ENCODE measurements around the gene APLNR. TPM values are rescaled to one million over a fixed set of nuclear protein-coding genes. Genes with fewer than 3 reads are reported as not detected.

APLNR gene
- total RNA-seq, 2 experiments from 2014 or later = not detected

DNA sequence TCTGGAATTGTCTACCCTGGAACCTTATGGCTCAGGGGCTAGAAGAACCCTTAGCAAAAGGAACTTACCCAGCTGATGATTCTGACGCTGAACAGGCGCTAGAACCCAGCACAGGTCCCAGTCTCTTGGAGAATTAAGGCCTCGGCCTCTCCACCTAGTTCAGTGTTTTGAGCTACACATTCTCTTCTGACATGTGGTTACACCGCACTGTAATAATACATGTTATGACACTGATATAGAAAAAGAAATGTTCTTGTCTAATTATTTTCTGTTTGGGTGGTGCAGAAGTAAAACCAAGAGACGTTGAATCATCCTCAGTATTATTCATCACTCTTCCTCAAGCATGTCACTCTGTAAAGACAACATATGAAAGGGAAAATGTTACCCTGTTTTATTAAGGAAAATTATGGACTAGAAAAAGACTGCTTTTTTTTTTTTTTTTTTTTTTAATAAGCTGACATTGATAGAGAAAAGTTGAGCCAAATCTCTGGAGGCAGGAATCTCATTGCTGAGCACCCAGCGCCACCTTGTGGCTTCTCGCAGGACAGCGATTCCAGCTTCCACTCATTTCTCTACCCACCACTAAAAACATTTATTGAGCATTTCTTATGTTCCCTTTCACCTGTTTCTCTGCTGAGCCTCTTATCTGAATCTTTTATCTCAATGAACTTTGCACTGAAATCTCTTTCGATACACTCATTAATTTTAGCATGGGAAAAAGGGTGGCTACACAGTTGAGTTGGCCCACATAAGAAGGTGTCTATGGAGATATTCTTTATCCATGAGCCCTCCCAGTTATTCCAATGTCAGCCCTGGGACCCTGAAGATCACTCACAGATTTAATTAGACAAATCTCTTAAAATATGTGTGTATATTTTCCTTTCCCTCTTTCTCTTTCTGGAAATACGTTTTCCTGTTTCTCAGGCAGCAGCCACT lies 12.6 kb upstream of the APLNR start:
- H3K79me2 ChIP-seq (ENCODE audit: insufficient read depth, low read depth, low read length) = no peaks in the 10 kb centered on the region
- H3K4me3 ChIP-seq (ENCODE audit: low read depth, low read length, poor library complexity, severe bottlenecking) = no peak overlapping the region
- no peaks in the 10 kb centered on the region for H3K9me2 ChIP-seq (ENCODE audit: insufficient read depth, low read length)
- ChIA-PET POLR2A (interaction anchor here (0.6 to 1.1 kb wide), 4 partner anchors 109 to 453 kb away, joined by 3 to 6 read pairs (median 4); no protein-coding TSS in a partner anchor), CTCF (ENCODE audit: unreplicated experiment) (interaction anchor here (1.1 to 1.4 kb wide), 2 partner anchors 10 to 38 kb away, joined by 4 to 5 read pairs; no protein-coding TSS in a partner anchor)
- BruUV-seq (replicated peaks) = no TSS peak
- H2AFZ ChIP-seq (ENCODE audit: low read length) = no peak overlapping the region
- intact Hi-C loops (cut with micrococcal nuclease; ENCODE audit: unreplicated experiment) = loop anchor here (1.0 to 10.0 kb wide), 4 partner anchors 133 to 1305 kb away; no protein-coding TSS in a partner anchor
- H3K27ac ChIP-seq (ENCODE audit: low read depth, low read length, poor library complexity, severe bottlenecking) = no peak overlapping the region
- H3K9me3 ChIP-seq (ENCODE audit: low read length) = no peaks in the 10 kb centered on the region
- TF ChIP-seq EZH2phosphoT487 (IDR thresholded peaks at IDR 0.05; ENCODE audit: borderline replicate concordance, low read depth, low read length) = no peak
- TF ChIP-seq, protein P1, sequence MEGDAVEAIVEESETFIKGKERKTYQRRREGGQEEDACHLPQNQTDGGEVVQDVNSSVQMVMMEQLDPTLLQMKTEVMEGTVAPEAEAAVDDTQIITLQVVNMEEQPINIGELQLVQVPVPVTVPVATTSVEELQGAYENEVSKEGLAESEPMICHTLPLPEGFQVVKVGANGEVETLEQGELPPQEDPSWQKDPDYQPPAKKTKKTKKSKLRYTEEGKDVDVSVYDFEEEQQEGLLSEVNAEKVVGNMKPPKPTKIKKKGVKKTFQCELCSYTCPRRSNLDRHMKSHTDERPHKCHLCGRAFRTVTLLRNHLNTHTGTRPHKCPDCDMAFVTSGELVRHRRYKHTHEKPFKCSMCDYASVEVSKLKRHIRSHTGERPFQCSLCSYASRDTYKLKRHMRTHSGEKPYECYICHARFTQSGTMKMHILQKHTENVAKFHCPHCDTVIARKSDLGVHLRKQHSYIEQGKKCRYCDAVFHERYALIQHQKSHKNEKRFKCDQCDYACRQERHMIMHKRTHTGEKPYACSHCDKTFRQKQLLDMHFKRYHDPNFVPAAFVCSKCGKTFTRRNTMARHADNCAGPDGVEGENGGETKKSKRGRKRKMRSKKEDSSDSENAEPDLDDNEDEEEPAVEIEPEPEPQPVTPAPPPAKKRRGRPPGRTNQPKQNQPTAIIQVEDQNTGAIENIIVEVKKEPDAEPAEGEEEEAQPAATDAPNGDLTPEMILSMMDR (conservative IDR thresholded peaks at IDR 0.05; ENCODE audit: low read length) = peak; percentile 88
- no peaks in the 10 kb centered on the region for H4K20me1 ChIP-seq (ENCODE audit: insufficient read depth, low read length)
- H3K4me2 ChIP-seq (ENCODE audit: low read length) = no peak overlapping the region
- peak; percentile 59 for DNase-seq (ENCODE audit: low spot score)
- peaks cover 6% of the 10 kb centered on the region for H3K4me1 ChIP-seq (ENCODE audit: insufficient read depth, low read length, poor library complexity, severe bottlenecking)
- no peaks in the 10 kb centered on the region for H3K36me3 ChIP-seq (ENCODE audit: insufficient read depth, low read length)

DNA sequence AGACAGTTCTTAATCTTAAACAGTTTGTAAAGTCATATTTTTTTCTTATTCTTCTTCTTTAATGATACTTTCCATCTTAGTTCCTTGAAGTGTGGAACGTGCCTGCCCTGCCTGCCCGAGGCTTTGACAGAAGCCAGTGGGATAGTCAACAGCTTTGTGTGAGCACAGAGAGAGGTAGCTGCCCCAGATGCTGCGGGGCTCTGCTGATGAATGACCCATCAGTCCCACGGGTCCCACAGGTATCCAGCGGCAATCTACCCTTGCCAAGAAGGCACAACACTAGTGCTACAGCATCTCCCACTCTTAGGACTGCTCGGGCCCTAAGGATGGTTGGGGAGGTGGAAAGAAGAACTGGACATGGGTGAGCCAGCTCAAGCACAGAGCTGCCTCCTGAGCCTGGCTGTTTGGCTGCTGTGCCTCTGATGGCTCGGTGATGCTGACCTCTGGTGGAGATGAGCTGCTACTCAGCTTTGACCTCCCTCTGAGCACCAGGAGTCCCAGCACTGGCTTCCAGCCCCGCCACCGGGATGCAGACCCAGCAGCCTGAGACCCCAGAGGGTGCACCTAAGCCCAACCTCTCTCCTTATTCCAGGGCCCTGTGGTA lies 11.8 kb upstream of the APLNR start:
- no peak for TF ChIP-seq EZH2phosphoT487 (IDR thresholded peaks at IDR 0.05; ENCODE audit: borderline replicate concordance, low read depth, low read length)
- H3K9me3 ChIP-seq (ENCODE audit: low read length) = no peaks in the 10 kb centered on the region
- CTCF ChIA-PET (ENCODE audit: unreplicated experiment) = interaction anchor here (1.0 to 1.4 kb wide), 3 partner anchors 9 to 406 kb away, joined by 3 to 5 read pairs (median 4); no protein-coding TSS in a partner anchor
- POLR2A ChIA-PET = interaction anchor here (0.7 to 1.1 kb wide), 2 partner anchors 166 to 452 kb away, joined by 4 to 6 read pairs; no protein-coding TSS in a partner anchor
- H3K4me2 ChIP-seq (ENCODE audit: low read length) = no peak overlapping the region
- H3K36me3 ChIP-seq (ENCODE audit: insufficient read depth, low read length) = no peaks in the 10 kb centered on the region
- H2AFZ ChIP-seq (ENCODE audit: low read length) = no peak overlapping the region
- H3K27ac ChIP-seq (ENCODE audit: low read depth, low read length, poor library complexity, severe bottlenecking) = no peak overlapping the region
- peaks cover 8% of the 10 kb centered on the region for H3K4me1 ChIP-seq (ENCODE audit: insufficient read depth, low read length, poor library complexity, severe bottlenecking)
- DNase-seq (ENCODE audit: low spot score) = peak; percentile 49
- BruUV-seq (replicated peaks) = no TSS peak
- no peaks in the 10 kb centered on the region for H4K20me1 ChIP-seq (ENCODE audit: insufficient read depth, low read length)
- intact Hi-C loops (cut with micrococcal nuclease; ENCODE audit: unreplicated experiment) = loop anchor here (1.0 to 10.0 kb wide), 4 partner anchors 133 to 1304 kb away; no protein-coding TSS in a partner anchor
- H3K79me2 ChIP-seq (ENCODE audit: insufficient read depth, low read depth, low read length) = no peaks in the 10 kb centered on the region
- H3K9me2 ChIP-seq (ENCODE audit: insufficient read depth, low read length) = no peaks in the 10 kb centered on the region
- H3K4me3 ChIP-seq (ENCODE audit: low read depth, low read length, poor library complexity, severe bottlenecking) = no peak overlapping the region

DNA sequence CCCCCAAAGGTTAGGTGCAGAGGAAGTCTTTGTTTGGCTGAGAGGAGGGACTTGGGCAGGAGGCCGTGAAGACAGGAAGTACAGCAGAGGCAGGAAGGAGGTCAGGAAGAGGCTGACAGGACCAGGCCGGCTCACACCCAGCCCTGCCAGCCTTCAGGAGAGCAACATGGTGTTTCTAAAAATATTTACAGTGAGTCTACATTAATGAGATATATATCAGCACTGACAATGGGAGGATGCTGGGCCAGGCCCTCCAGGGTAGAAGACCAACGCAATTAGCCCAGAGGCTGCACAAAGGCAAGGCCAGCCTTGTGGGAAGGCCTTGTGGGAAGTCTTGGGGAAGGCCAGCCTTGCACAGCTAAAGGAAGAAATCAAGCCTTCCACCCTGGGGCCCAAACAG lies 7.9 kb upstream of the APLNR start:
- Histone ChIP-seq H3K4me2 (ENCODE audit: low read length) (0 out of 2 replicates have a peak overlapping the region, but pooled peaks have one; percentile 21), H3K9me3 (ENCODE audit: low read length) (no peaks in the 10 kb centered on the region), H3K4me3 (ENCODE audit: low read depth, low read length, poor library complexity, severe bottlenecking) (no peak overlapping the region), H3K4me1 (ENCODE audit: insufficient read depth, low read length, poor library complexity, severe bottlenecking) (peaks cover 8% of the 10 kb centered on the region), H3K27ac (ENCODE audit: low read depth, low read length, poor library complexity, severe bottlenecking) (no peak overlapping the region), H2AFZ (ENCODE audit: low read length) (peak overlapping the region; percentile 62), H4K20me1 (ENCODE audit: insufficient read depth, low read length) (no peaks in the 10 kb centered on the region), H3K9me2 (ENCODE audit: insufficient read depth, low read length) (no peaks in the 10 kb centered on the region), H3K36me3 (ENCODE audit: insufficient read depth, low read length) (no peaks in the 10 kb centered on the region), H3K79me2 (ENCODE audit: insufficient read depth, low read depth, low read length) (no peaks in the 10 kb centered on the region)
- BruUV-seq (replicated peaks) = no TSS peak
- POLR2A ChIA-PET = no interaction called here
- no peak for TF ChIP-seq EZH2phosphoT487 (IDR thresholded peaks at IDR 0.05; ENCODE audit: borderline replicate concordance, low read depth, low read length)
- TF ChIP-seq, protein P1 (conservative IDR thresholded peaks at IDR 0.05; ENCODE audit: low read length) = no peak
- intact Hi-C loops (cut with micrococcal nuclease; ENCODE audit: unreplicated experiment) = loop anchor here (10.0 kb wide), 2 partner anchors 240 to 1300 kb away; no protein-coding TSS in a partner anchor
- CTCF ChIA-PET (ENCODE audit: unreplicated experiment) = no interaction called here
- peak; percentile 17 for DNase-seq (ENCODE audit: low spot score)
